Keratinocyte (primary cell): Measurements from ENCODE around the gene FCF1. TPM values are rescaled to one million over a fixed set of nuclear protein-coding genes. Genes with fewer than 3 reads are reported as not detected.
A peak's percentile ranks its signal among the peaks of the same experiment; 100 is the strongest.

Experiments
- DNase-seq: peaks from one replicate; pipeline ENCODE4 v3.0.0-alpha.2; 2011; ENCODE audit warnings: low read depth, missing footprints, low spot score
- FAIRE-seq: peaks from 2 replicates; lab custom pipeline; 2011; peaks lifted over from hg19 to GRCh38; lab: Jason Lieb, UNC
- H2AFZ ChIP-seq: 2 replicates; pipeline ENCODE4 v1.6.0; 2012; ENCODE audit warnings: low read length, control low read depth, inconsistent platforms; ENCODE audit not compliant: control insufficient read depth
- H3K27ac ChIP-seq: 2 replicates; pipeline ENCODE4 v1.5.1; 2011; ENCODE audit warnings: low read length; ENCODE audit not compliant: control insufficient read depth, insufficient read depth
- H3K27me3 ChIP-seq: 3 replicates; pipeline ENCODE4 v1.6.0; 2011; ENCODE audit warnings: low read length; ENCODE audit not compliant: control insufficient read depth, insufficient read depth; ENCODE audit errors: extremely low read depth
- H3K36me3 ChIP-seq, 2 experiments: 2 replicates in 1 of 2; 3 replicates in 1 of 2; pipeline ENCODE4 v1.5.1; 2011; ENCODE audit warnings: low read length in 2 of 2, mild to moderate bottlenecking in 1 of 2; ENCODE audit not compliant: control insufficient read depth in 2 of 2, insufficient read depth in 2 of 2; ENCODE audit errors: extremely low read depth in 1 of 2
- H3K4me1 ChIP-seq: 3 replicates; pipeline ENCODE4 v1.5.1; 2011; ENCODE audit warnings: low read length; ENCODE audit not compliant: control insufficient read depth, insufficient read depth; ENCODE audit errors: extremely low read depth
- H3K4me2 ChIP-seq: 3 replicates; pipeline ENCODE4 v1.6.0; 2011; ENCODE audit warnings: low read depth, low read length; ENCODE audit not compliant: control insufficient read depth, insufficient read depth; ENCODE audit errors: extremely low read depth
- H3K4me3 ChIP-seq, 3 experiments: fragments of 200-600 bp in 1 of 3; sonication (generic) in 1 of 3; 2 replicates in 2 of 3; 3 replicates in 1 of 3; pipeline ENCODE4 v1.5.1; 2011 to 2016; ENCODE audit warnings: low read length in 3 of 3, mild to moderate bottlenecking in 3 of 3, control low read depth in 2 of 3, inconsistent platforms in 1 of 3, low read depth in 1 of 3, mixed read lengths in 1 of 3, mixed run types in 1 of 3, moderate library complexity in 1 of 3; ENCODE audit not compliant: control insufficient read depth in 2 of 3, insufficient read depth in 2 of 3; ENCODE audit errors: extremely low read depth in 1 of 3
- H3K79me2 ChIP-seq: 2 replicates; pipeline ENCODE4 v1.6.0; 2012; ENCODE audit warnings: low read length; ENCODE audit not compliant: control insufficient read depth, insufficient read depth
- H3K9ac ChIP-seq: 3 replicates; pipeline ENCODE4 v1.6.0; 2011; ENCODE audit warnings: low read length; ENCODE audit not compliant: control insufficient read depth, insufficient read depth; ENCODE audit errors: extremely low read depth
- H3K9me1 ChIP-seq: 3 replicates; pipeline ENCODE4 v1.6.0; 2011; ENCODE audit warnings: low read length; ENCODE audit not compliant: control insufficient read depth, insufficient read depth; ENCODE audit errors: extremely low read depth
- H3K9me3 ChIP-seq: 2 replicates; pipeline ENCODE4 v1.5.1; 2012; ENCODE audit warnings: low read depth, low read length; ENCODE audit not compliant: control insufficient read depth
- H4K20me1 ChIP-seq: 3 replicates; pipeline ENCODE4 v1.6.0; 2011; ENCODE audit warnings: low read length; ENCODE audit not compliant: control insufficient read depth, insufficient read depth; ENCODE audit errors: extremely low read depth
- EZH2 ChIP-seq: IDR thresholded peaks from one replicate; pipeline ENCODE4 v1.6.1; 2012; ENCODE audit warnings: inconsistent platforms, mild to moderate bottlenecking, low read length, moderate library complexity
- dilution Hi-C: fragments of 300-500 bp; cut with MboI; formaldehyde crosslinking; loops from one replicate; pipeline ENCODE4 v1.7.0; 2020; ENCODE audit warnings: low sequenced_read_pairs; ENCODE audit not compliant: extremely low pct_ligation_motif_present
- polyA plus RNA-seq, 5 experiments: library from polyadenylated mRNA; depleted of rRNA in 3 of 5; stranded (reverse) in 3 of 5; stranded (forward) in 1 of 5; unstranded in 1 of 5; fragments of >200 nt; gene quantifications; 1 replicate in 1 of 5; 2 replicates in 3 of 5; 3 replicates in 1 of 5; pipeline versions ENCODE4 v1.2.1 to v1.2.3, GENCODE V29; 2011 to 2012; ENCODE audit warnings: missing spikeins in 2 of 5, low read depth in 1 of 5, low replicate concordance in 1 of 5
- TF ChIP-seq, protein P1 (sequence below), 3 experiments: IDR thresholded peaks in 1 of 3; conservative IDR thresholded peaks in 1 of 3; optimal IDR thresholded peaks in 1 of 3; 2 replicates in 2 of 3; 3 replicates in 1 of 3; pipeline versions ENCODE3 to v1.5.1; 2011; ENCODE audit warnings: low read length in 3 of 3, mild to moderate bottlenecking in 3 of 3, moderate library complexity in 2 of 3, control low read depth in 1 of 3, inconsistent platforms in 1 of 3; ENCODE audit not compliant: insufficient read depth in 2 of 3; ENCODE audit errors: extremely low read depth in 1 of 3

FCF1 gene
- polyA plus RNA-seq, 1 donor (not counting 4 experiments of a cell fraction or from before 2014, with no cell fraction given): 86.8 TPM

DNA sequence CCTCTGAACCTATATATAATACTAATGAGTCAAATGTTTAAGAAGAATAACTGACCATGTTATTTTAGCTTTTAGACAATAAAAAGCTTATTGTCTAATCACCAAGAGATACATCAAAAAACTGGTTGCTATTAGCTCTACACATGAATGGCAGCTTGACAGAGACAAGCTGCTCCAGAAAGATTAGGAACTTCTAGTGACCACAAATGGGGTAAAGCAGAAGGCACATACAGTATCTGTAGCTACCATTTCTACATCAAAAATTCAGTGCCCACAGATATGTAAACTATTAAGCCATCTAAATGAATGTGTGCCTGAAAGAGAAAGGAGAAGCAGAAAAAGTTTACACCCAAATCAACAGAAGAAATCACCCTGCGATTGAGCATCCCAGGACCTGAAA, 2.5 kb upstream of the FCF1 start:
- Histone ChIP-seq H3K4me1 (peaks cover 18% of the 10 kb centered on the region), H3K27me3 (no peaks in the 10 kb centered on the region), H3K79me2 (peaks cover 87% of the 10 kb centered on the region), H4K20me1 (peaks cover 2% of the 10 kb centered on the region), H3K4me2 (peak overlapping the region; percentile 2), H3K27ac (no peak overlapping the region), H3K36me3 (no peaks in the 10 kb centered on the region), H3K9ac (no peak overlapping the region), H3K9me1 (no peaks in the 10 kb centered on the region), H2AFZ (no peak overlapping the region), H3K4me3 (no peak overlapping the region), H3K9me3 (no peaks in the 10 kb centered on the region)
- DNase-seq: no peak
- dilution Hi-C loops: no loop called here
- TF ChIP-seq EZH2: no peak
- TF ChIP-seq, protein P1, sequence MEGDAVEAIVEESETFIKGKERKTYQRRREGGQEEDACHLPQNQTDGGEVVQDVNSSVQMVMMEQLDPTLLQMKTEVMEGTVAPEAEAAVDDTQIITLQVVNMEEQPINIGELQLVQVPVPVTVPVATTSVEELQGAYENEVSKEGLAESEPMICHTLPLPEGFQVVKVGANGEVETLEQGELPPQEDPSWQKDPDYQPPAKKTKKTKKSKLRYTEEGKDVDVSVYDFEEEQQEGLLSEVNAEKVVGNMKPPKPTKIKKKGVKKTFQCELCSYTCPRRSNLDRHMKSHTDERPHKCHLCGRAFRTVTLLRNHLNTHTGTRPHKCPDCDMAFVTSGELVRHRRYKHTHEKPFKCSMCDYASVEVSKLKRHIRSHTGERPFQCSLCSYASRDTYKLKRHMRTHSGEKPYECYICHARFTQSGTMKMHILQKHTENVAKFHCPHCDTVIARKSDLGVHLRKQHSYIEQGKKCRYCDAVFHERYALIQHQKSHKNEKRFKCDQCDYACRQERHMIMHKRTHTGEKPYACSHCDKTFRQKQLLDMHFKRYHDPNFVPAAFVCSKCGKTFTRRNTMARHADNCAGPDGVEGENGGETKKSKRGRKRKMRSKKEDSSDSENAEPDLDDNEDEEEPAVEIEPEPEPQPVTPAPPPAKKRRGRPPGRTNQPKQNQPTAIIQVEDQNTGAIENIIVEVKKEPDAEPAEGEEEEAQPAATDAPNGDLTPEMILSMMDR (optimal IDR thresholded peaks at IDR 0.05 in 1 of 3, IDR thresholded peaks at IDR 0.05 in 1 of 3, conservative IDR thresholded peaks at IDR 0.05 in 1 of 3; ENCODE audit: extremely low read depth in 1 of 3, insufficient read depth in 2 of 3, low read length in 3 of 3): no peak
- FAIRE-seq: no peak

GRCh38 chr14:74711651-74712050, 1.3 kb upstream of the FCF1 start:
- Histone ChIP-seq H3K4me3 (peak overlapping the region in 2 of 3 experiments; percentile 71 to 92), H3K9me1 (no peaks in the 10 kb centered on the region), H3K9me3 (no peaks in the 10 kb centered on the region), H3K27ac (no peak overlapping the region), H3K9ac (no peak overlapping the region), H3K36me3 (peaks cover 0 to 3% of the 10 kb centered on the region in 2 experiments), H4K20me1 (peaks cover 2% of the 10 kb centered on the region), H3K79me2 (peaks cover 75% of the 10 kb centered on the region), H3K27me3 (no peaks in the 10 kb centered on the region), H2AFZ (no peak overlapping the region), H3K4me1 (peaks cover 18% of the 10 kb centered on the region), H3K4me2 (peak overlapping the region; percentile 97)
- no peak for FAIRE-seq
- dilution Hi-C loops: no loop called here
- TF ChIP-seq EZH2: no peak
- TF ChIP-seq, protein P1 (optimal IDR thresholded peaks at IDR 0.05 in 1 of 3, IDR thresholded peaks at IDR 0.05 in 1 of 3, conservative IDR thresholded peaks at IDR 0.05 in 1 of 3; ENCODE audit: extremely low read depth in 1 of 3, insufficient read depth in 2 of 3, low read length in 3 of 3): no peak
- DNase-seq: no peak
